NCI-H774 (cell line): ENCODE data around the gene SYF2.
"Not testable (repeated sequence)": the region's sequence is repeated elsewhere in the genome, so short reads cannot be mapped to it uniquely, and the experiment has no call there.

ENCODE experiments used
- DNase-seq: peaks from one replicate; lab custom pipeline; 2025; lab: John Stamatoyannopoulos, UW

SYF2 gene

DNA sequence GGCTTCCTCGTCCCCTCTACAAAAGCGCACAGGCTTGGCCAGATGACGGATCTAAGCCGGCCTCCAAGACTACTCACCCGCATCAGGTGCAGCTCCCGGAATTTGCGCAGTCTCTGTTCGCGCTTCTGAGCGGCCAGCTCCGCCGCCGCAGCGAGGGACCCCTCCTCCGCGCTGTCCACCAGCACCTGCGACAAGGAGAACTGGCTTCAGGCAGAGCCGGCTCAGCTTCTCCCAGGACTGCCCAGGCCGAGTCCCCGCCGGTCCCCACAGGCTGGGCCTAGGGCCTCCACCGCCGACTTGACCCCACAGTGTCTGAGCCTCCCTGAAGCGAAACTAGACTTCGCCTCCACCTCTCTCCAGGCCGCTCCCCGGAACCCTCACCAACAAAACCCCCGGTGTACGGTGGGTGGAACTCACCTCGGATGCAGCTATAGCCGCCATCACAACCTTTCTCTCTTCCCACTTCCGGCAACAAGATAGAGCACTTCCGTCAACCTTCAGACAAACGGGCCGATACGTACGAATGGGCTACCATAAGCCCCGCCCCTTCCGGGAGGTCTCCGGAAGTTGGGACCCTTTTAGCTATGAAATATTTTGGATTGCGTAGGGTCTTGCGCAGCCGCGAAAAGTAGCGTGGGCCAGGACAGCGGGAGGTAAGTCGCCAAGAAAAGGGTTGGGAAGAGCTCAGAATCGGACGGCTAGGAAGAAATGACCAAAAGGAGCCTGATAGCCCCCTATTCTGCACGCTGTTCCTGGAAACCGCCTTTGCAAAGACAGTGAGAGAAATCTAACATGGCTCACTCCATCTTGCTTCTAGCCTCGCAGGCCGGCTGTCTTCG lies at the start of gene SYF2:
TSS of gene SYF2 (minus strand) at position 476 of the 839 bp plus-strand sequence. CDS start at position 441, 35 bp downstream.
- peak; percentile 61 for DNase-seq

DNA sequence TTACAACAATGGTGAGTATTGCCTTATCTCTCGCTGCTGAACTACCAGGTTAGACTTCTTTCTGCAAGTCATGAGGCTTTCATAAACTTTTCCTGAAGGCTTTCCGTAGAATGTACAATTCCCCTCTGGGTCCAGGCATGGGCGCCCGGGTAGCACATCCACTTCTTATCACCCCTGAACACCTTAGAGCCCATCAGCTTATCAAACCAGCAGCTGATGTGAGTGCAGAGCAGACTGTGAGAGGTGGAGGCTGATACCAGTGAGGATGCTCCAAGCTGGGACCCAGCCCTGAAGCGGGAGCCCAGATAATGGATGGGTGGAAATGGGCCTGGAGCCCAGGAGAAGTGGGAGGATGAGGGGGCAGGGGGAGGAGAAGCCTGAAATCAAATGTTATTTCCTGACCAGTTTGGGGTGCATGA lies 47.4 kb upstream of the SYF2 start:
- DNase-seq: not testable (repeated sequence)

DNA sequence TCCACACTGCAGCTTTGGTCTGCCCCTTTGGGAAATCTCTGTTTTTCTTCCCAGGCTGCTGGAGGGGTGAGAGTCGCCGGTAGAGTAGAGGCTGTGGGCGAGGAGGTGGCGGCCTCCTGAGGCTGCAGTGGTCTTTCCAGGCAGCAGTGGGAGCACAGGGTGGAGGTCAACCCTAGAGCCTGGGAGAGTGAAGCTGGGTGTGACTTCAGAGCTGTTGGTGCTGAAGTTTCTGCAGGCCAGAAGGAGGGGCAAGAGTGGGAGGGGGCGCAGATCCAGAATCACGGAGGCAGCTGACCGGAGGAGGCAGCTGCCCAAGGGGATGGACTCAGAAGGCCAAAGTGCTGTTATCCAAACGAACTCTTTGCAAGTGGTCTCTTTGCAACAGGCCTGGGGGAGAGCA lies 46.5 kb upstream of the SYF2 start:
- not testable (repeated sequence) for DNase-seq

DNA sequence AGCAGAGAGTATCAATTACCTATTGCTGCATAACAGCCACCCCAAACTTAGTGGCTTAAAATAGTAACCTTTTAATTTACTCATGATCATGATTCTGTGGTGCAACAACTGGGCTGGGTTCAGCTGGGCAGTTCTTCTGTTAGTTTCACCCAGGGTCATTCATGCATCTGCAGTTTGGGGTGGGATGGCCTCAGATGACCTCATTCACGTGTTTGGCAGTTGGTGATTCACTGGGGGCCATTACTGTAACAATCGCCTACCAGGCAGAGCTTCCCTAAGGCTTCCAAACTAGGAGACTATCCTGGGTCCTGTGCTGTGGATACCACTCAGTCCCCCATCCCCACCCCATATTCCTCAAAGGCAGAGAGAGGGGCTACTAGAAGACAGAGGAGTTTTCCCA lies 46.1 kb upstream of the SYF2 start:
- DNase-seq: not testable (repeated sequence)

DNA sequence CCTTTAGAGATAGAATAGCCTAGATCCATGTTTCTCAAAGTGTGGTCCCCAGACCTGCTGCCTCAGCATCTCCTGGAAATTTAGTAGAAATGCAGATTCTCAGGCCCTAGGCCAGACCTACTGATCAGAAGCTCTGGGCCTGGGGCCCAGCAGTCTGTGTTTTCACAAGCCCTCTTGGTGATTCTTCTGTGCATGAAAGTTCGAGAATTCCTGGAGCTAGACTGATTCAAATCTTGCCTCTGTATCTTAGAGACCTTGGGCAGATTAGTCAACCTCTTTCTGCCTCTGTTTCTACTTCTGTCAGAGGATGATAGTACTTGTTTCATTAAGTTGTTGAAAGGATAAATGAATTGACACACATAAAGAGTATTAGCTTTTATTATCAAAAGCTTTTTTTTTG lies 45.0 kb upstream of the SYF2 start:
- not testable (repeated sequence) for DNase-seq

DNA sequence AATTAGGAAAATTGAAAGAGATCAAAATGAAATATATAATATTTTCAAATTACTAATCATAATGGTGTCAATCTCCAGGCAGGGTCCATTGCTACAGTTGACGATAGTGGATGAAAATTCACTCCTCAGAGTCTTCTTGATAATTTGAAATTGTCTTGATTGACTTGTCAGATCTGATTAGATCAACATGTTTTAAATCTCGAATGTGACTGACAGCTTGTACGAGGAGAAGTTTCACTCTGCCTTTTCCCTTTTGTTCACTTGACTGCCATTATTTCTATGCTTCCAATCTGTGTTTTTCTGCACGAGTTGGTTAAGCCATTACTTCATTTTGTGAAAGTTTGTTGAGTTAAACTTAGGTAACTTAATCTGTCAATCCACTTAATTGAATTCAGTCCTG lies 43.3 kb upstream of the SYF2 start:
- DNase-seq: not testable (repeated sequence)

DNA sequence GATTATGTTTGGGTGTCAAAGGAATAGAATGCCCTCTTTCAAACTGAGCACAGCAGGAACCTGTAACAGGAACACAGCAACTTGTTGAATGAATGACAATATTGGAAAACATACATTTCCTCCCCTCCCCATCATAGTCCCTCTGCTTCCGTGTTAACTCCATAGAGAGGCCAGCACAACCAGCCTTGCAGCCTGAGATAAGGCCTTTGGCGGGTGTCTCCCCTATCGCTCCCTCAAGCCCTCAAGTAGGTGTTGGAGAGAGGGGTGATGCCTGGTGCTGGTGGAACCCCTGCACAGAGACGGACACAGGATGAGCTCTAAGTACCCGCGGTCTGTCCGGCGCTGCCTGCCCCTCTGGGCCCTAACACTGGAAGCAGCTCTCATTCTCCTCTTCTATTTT lies 39.9 kb upstream of the SYF2 start, which contains the start of gene RHD:
TSS of gene RHD (plus strand) at position 272 of the 400 bp plus-strand sequence. CDS start at position 311, 39 bp downstream.
- DNase-seq: not testable (repeated sequence)

DNA sequence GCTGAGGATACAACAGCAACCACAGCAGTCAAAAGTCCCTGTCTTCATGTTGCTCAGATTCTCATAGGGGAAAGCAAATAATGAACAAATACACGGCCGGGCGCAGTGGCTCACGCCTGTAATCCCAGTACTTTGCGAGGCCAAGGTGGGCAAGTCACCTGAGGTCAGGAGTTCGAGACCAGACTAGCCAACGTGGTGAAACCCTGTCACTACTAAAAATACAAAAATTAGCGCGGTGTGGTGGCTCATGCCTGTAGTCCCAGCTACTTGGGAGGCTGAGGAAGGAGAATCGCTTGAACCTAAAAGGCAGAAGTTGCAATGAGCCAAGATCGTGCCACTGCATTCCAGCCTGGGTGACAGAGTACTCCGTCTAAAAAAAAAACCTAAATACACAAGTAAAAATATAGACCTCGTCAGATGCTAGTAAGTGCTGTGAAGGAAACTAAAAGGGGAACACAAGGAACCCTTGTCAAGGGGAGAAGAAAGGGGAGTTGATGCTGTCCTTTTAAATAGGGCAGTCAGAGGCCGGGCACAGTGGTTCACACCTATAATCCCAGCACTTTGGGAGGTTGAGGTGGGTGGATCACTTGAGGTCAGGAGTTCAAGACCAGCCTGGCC lies 36.0 kb upstream of the SYF2 start:
- DNase-seq: not testable (repeated sequence)

DNA sequence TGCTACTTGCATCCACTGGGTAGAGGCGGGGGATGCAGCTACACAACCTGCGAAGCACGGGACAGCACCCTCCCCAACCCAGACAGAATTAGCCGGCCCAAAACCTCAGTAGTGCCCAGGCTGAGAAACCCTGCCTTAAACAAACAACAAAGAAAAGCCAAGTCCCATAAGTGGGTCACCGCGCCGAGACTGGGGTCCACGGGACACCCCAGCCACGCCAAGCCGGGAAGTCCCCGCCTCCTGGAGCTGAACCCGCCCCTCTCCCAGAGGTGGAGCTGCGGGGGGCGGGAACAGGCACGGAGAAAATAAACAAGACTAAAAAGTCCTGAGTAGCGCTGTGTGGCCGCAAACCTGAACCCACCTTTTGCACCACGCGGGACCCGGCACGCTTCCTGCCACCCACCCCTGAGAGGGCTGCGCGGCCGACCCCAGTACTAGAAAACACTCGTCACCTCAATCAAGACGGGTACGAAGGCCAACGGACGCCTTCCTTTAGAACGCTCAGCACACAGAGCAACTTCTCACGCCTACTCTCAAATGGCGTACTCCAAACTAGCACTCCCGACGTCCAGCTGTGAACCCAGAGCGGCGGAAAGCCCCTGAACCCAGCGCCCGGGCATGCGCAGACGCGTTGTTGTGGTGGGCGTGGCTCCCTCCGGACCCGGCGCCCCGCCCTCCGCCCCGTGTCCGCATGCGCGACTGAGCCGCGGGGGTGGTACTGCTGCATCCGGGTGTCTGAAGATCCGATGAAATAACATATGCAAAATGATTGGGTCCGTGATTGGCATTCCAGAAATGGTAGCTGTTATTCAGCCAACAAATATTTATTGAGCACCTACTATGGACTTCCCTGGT lies 35.2 kb upstream of the SYF2 start:
- peak; percentile 43 for DNase-seq

DNA sequence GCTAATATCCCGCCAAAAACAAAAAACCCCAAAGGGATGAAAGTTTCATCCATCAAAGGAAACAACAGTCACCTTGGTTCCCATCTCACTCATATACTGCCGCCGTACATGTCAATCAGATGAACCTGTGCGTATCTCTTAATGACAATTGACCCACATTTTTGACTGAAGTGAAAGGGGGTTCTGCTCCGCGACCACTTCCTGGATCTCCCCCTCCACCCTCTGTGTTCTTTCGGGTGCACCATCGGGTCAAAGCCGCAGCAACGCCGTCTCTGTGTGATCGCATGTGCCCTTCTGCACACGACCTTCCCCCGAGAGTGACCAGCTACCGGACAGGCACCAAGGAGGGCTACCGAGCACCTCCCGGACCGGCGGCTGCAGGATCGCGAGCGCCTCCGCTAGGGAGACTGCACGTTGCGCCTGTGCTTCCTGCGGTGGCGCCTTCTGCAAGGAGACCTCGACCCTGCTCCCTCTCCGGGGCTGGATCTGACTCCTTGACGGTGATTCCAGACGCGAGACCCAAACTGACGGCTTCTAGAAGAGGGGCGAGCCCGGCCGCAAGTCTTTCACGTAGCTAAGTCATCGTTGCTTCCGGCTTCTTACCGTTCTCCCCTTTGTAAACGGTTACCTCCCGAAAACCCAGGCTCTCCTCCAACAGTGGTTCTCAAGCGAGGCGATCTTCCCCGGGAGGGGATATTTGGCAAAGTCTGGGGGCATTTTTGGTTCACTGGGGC lies 34.4 kb upstream of the SYF2 start:
- DNase-seq: not testable (repeated sequence)

DNA sequence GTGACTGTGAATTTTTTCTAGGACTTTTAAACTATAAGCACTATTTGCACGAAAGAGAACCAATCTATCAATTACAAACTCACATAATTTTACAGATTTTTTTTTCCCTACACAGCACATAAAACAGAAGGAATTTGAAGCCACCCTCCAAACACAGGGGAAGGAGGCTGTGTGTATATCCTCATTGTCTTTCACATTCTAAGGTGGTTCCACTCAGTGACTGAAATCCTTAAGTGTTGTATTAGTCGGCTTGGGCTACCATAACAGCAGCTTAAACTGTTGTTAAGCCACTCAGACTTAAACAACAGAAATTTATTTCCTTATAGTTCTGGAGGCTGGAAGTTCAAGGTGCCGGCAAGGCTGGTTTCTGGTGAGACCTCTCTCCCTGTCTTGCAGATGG lies 28.0 kb upstream of the SYF2 start:
- not testable (repeated sequence) for DNase-seq

DNA sequence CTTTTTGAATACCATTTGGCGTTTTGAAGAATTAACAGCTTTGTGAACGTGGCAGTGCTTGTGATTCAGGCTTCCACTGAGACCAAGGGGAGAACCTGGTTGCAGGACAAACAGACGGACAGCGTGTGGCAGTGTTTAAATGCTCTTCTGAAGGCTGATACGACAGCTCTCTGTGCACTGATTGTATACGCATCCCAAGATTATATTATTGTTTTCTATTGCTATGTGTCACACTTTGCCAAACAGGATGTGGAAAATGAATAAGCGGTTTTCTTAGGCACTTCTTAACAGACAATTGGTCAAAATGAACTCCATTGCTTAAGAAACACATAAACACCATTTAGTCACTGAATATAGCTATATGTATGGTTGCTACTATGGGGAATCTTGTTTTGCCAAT lies 27.5 kb upstream of the SYF2 start:
- not testable (repeated sequence) for DNase-seq

DNA sequence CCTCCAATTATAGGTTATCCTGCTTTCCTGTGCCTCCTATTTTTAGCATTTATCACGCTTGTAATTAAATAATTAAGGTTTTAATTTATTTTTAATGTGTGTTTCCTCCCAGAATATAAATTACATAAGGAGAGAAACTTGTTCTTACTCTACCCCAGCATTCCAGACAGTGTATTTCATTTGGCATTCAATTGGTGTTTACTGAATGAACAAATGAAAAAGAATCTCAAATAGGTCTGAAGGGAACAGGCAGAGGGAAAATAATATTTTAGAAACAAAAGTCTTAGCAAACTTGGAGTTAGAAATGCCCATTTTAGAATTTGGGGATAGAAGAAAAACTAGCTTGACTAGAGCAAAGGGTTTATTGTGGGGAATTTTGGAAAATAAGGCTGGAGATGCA lies 24.9 kb upstream of the SYF2 start:
- no peak for DNase-seq

DNA sequence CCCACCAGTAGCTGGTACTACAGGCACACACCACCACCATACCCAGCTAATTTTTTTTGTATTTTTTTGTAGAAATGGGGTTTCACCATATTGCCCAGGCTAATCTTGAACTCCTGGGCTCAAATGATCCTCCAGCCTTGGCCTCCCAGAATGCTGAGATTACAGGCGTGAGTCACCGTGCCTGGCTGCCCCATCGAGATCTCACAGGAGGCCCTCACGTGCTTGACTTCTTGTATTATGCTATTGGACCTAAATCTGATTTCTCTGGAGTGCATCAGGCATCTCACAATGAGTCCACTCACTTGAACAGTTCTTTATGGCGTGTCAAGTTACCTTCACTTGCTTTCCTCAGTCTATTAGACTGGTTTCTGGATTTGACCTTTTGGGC lies 24.3 kb upstream of the SYF2 start:
- no peak for DNase-seq

DNA sequence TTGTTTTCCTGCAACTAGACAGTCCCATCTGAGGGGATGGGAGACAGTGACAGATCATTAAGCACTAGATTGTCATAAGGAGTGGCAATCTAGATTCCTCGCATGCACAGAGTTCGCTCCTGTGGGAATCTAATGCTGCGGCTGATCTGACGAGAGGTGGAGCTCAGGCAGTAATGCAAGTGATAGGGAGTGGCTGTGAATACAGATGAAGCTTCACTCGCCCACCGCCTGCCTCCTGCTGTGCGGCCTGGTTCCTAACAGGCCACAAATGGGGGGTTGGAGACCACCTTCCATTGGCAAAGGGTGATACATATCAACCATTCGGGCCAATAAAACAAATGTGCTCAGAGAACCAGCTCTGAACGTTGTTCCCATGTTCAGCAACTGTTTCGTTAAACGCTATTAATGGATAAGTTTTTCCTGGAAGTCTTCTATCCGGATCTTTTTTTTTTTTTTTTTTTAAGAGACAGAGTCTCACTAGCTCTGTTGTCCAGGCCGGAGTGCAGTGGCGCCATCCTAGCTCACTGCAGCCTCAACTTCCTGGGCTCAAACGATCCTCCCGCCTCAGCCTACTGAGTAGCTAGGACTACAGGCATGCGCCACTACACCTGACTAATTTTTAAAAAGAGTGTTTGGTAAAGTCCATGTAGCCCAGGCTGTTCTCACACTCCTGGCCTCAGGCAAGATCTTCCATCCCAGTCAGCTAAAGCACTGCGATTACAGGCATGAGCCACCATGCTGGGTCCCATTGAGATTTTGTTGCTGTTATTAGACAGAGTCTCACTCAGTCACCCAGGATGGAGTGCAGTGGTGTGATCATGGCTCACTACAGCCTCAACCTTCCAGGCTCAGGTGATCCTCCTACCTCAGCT lies 23.6 kb upstream of the SYF2 start:
- DNase-seq: no peak

DNA sequence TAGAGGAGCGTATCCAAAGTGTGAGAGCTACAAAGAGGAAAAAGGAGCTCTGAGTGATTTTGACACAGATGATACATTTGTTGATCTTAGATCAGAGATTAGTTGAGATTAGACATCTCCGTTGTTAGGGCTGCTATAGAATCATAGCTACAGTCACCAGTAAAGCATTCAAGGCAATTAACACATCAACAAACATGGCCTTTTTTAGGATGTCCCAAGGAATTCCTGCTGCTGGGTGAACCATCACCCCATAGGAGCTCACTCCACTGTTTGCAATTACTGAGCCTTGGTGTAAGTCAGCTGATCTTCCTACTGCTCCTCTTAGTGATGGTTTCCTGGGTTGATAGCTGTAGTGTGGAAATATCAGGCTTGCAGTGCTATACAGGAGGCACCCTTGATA lies 21.6 kb upstream of the SYF2 start:
- DNase-seq: no peak

DNA sequence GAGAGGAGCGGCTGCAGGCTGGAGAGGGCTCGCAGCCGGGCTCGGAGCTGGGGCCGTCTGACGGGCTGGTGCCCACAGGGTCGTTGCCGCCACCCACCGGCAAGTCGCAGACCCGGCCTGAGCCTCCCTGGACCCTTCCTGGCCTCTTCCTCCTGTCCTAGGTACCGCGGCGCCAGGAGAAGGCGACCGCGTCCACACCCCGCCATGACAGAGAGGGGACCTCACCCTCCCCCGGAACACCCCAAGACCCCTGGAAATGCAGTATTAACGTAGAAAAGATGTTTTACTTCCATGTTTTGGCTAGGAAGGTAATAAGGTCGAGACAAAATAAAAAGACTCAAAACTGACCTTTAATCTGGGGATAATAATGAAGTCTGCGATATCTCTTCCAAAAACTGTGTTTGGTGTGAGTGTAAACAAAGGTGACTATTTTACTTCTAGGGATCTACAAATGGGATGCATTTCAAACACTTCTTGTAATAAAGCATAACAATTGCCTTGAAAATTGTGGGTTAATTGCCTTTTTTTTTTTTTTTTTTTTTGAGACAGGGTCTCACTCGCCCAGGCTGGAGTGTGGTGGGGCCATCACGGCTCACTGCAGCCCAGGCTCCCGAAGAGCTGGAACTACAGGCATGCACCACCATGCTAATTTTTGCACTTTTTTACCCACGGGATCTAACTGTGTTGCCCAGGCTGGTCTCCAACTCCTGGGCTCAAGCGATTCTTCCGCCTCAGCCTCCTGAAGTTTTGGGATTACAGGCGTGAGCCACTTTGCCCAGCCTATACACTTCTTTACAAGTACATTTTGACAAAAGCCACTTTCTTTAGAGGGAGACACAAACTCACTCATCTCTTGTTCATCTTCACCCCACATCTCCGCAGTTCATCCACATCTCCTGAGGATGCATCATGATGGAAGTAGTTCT lies 15.8 kb upstream of the SYF2 start:
- DNase-seq: no peak

DNA sequence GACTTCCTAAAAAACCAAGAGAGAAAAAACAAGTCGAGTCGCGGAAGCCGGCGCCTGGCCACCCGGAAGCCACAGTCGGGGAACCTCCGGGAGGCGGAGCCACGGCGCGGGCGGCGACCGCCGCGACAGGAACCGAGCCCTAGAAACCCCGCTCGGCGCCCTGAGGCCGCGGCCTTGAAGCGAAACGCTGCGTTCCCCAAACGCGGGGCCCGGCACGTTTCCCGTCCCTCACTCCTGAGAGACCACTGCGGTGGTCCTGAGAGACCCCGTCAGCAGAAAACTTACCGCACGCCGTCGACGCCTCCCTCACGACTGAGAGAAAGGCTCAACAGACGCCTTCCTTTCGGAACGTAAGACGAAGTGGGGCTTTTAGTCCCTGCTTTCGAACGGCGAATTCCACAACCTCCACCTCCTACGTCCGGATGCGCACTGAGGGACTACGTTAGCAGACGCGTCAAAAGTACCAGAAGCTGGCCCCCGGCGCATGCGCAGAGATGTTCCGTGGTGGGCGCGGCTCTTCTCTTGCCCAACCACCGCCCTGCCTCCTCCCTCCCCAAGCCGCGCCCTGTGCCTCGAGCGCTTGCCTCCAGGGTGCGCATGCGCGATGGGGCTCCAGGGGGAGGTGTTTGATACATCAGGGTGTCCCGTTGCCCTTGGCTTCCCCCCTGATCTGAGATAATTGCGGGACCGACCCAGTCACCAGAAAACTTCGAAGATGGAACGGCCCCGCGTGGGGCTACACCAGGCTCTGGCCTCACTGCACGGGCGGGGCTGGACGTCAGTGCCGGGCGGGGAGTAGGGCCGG lies 14.9 kb upstream of the SYF2 start, which contains the start of gene RSRP1:
TSS of gene RSRP1 (minus strand) at position 431 of the 805 bp plus-strand sequence. CDS start 491 bp downstream, outside the sequence.
- DNase-seq: peak; percentile 89
